AG08395 (cell line): ENCODE results near the gene MTM1.

Experiments used
- DNase-seq: peaks from one replicate; pipeline ENCODE4 v3.0.0; 2012; ENCODE audit warnings: mixed read lengths, low spot score

MTM1 gene

GRCh38 chrX:150676221-150676620 is 107.8 kb downstream of the MTM1 start:
- DNase-seq = no peak

- DNase-seq = no peak
Measured at GRCh38 chrX:150680974-150681373, 112.6 kb downstream of the MTM1 start.

GRCh38 chrX:150683112-150683511 is 114.7 kb downstream of the MTM1 start:
- no peak for DNase-seq

GRCh38 chrX:150683536-150684146 is 115.2 kb downstream of the MTM1 start:
- peak; percentile 43 for DNase-seq

GRCh38 chrX:150688911-150689451 is 120.6 kb downstream of the MTM1 start:
- DNase-seq = peak; percentile 65

GRCh38 chrX:150690126-150690525 is 121.7 kb downstream of the MTM1 start:
- peak; percentile 63 for DNase-seq

- DNase-seq = no peak
Measured at GRCh38 chrX:150692296-150692695, 123.9 kb downstream of the MTM1 start.

- DNase-seq = no peak
Measured at GRCh38 chrX:150692831-150693724, 124.7 kb downstream of the MTM1 start, which contains the start of gene MTMR1. TSS of gene MTMR1 (plus strand) at chrX:150693396. CDS start at chrX:150693531, 135 bp downstream.

- peak; percentile 67 for DNase-seq
Measured at GRCh38 chrX:150693725-150694574, 125.5 kb downstream of the MTM1 start.

- no peak for DNase-seq
Measured at GRCh38 chrX:150694738-150695410, 126.5 kb downstream of the MTM1 start.

GRCh38 chrX:150696331-150696730 is 127.9 kb downstream of the MTM1 start:
- no peak for DNase-seq

- no peak for DNase-seq
Measured at GRCh38 chrX:150696866-150697265, 128.4 kb downstream of the MTM1 start.

- no peak for DNase-seq
Measured at GRCh38 chrX:150697641-150698040, 129.2 kb downstream of the MTM1 start.

GRCh38 chrX:150698981-150699380 is 130.6 kb downstream of the MTM1 start:
- DNase-seq = no peak

GRCh38 chrX:150700107-150700506 is 131.7 kb downstream of the MTM1 start:
- no peak for DNase-seq

GRCh38 chrX:150701377-150701776 is 133.0 kb downstream of the MTM1 start:
- no peak for DNase-seq

- DNase-seq = no peak
Measured at GRCh38 chrX:150702966-150703694, 134.7 kb downstream of the MTM1 start.

- DNase-seq = no peak
Measured at GRCh38 chrX:150703695-150703974, 135.2 kb downstream of the MTM1 start.

GRCh38 chrX:150704030-150704613 is 135.7 kb downstream of the MTM1 start:
- DNase-seq = no peak

- no peak for DNase-seq
Measured at GRCh38 chrX:150712619-150713018, 144.2 kb downstream of the MTM1 start.

- no peak for DNase-seq
Measured at GRCh38 chrX:150715184-150715583, 146.8 kb downstream of the MTM1 start.
